Spinal cord (tissue), 10 donors: Measurements from ENCODE around the gene DMKN. TPM values are rescaled to one million over a fixed set of nuclear protein-coding genes. Genes with fewer than 3 reads are reported as not detected.

Experiments used
- DNase-seq, 6 donors: peaks; one replicate each; pipeline versions ENCODE4 v3.0.0 to v3.0.0-alpha.2; 2013 to 2015; ENCODE audit warnings: low spot score in 6 of 6, low read depth in 4 of 6
- H3K27ac ChIP-seq: one replicate; pipeline ENCODE4 v1.5.1; 2013; ENCODE audit warnings: low read depth, low read length, control low read depth
- H3K27me3 ChIP-seq: one replicate; pipeline ENCODE4 v1.6.1; 2013; ENCODE audit warnings: low read length; ENCODE audit not compliant: control insufficient read depth, insufficient read depth
- H3K36me3 ChIP-seq: one replicate; pipeline ENCODE4 v1.6.1; 2013; ENCODE audit warnings: low read length; ENCODE audit not compliant: control insufficient read depth, insufficient read depth
- H3K4me1 ChIP-seq: one replicate; pipeline ENCODE4 v1.6.1; 2013; ENCODE audit warnings: low read length; ENCODE audit not compliant: control insufficient read depth, insufficient read depth
- H3K4me3 ChIP-seq: one replicate; pipeline ENCODE4 v1.5.1; 2013; ENCODE audit warnings: low read depth, low read length, control low read depth
- H3K9me3 ChIP-seq: one replicate; pipeline ENCODE4 v1.6.1; 2013; ENCODE audit warnings: low read length; ENCODE audit not compliant: control insufficient read depth, insufficient read depth
- WGBS: methylation state at CpG from one replicate; pipeline ENCODE4 v1.1.5; 2013; ENCODE audit warnings: missing lambda C conversion rate; ENCODE audit not compliant: insufficient coverage; 5-methylcytosine and 5-hydroxymethylcytosine counted together
- polyA plus RNA-seq, 2 donors: library from polyadenylated mRNA; unstranded; fragments of 120-200 nt; gene quantifications; one replicate each; pipeline ENCODE4 v1.2.1, GENCODE V29; 2013; ENCODE audit not compliant: insufficient read length in 2 of 2
- total RNA-seq, 2 donors: library from RNA; depleted of rRNA in 1 of 2; stranded (reverse); fragments of 120-200 nt in 1 of 2; fragments of >200 nt in 1 of 2; gene quantifications; one replicate each; pipeline versions ENCODE4 v1.2.3 to v1.2.4, GENCODE V29; 2013 to 2014
- donor health status: healthy.

Gene DMKN
- total and polyA plus RNA-seq, 4 donors, result 10.4 to 49.0 (median 24.7) TPM

DNA sequence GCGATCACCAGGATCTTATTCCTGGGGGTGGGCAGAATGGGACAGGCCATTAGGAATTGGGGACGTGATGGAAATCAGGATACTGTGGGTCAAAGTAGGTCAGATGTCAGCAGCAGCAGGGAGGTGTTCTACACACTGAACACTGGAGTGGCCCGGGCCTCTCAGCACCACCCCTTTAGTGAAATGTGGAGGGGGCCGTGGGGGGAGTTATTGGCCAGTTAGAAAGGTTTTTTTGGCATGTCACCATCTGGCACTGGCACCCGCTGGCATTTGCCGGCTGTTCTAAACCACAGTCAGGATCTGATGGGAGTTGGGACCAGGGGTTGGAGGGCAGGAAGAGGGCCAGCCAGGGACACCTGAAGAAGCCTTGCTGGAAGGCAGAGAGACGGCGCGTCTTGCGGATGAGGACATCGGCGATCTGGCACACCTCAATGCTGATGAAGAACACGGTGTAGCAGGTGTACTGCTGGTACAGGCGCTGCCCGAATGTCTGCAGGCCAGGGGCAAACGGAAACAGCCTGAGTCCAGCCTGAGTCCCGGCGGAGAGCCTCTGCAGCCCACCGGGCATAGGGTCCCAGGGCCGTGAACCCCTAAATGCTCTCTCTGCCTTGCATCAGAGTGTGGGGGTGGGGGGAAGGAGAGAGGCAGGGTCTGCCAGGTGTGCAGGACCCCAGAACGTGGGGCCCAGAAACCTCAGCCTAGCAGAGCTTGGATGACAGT, 37.8 kb upstream of the DMKN start:
- no peak overlapping the region for H3K4me3 ChIP-seq
- DNase-seq, result no peak
- no peak overlapping the region for H3K27ac ChIP-seq
- H3K27me3 ChIP-seq, result no peaks in the 10 kb centered on the region
- 90% methylated on average over 20 of the region's 21 CpGs for WGBS
- H3K9me3 ChIP-seq, result no peaks in the 10 kb centered on the region
- H3K4me1 ChIP-seq, result peaks cover 7% of the 10 kb centered on the region
- peaks cover 44% of the 10 kb centered on the region for H3K36me3 ChIP-seq

DNA sequence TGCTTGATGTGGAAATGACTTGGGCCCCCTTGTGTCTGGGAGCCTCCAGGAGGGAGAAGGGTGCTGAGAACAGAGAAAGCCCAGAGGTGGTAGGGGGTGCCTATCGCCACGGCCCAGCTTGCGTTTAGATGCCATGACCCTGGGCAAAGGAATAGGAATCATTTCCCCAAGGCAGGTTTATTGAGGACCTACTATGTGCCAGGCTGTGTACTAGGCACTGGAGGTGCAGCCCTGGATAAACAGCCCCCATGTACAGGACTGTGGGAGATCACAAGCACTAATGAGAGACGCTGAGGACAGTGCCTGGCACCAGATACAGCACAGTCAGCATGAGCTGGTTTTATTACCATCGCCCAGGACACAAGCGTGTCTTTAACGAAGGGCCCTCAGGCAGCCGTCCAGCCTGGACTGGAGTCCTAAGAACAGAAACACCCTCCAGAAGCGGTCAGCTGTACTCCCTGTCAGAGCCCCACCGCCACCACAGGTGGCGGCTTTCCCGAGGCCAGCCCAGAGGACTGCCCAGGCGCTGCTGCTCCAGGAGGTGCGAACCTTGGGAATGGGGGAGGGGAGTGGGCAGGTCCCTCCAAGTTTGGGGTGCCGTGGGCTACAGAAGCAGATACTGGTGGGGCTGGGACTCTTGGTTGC, 36.6 kb upstream of the DMKN start:
- peaks cover 44% of the 10 kb centered on the region for H3K36me3 ChIP-seq
- no peak for DNase-seq
- WGBS, result 83% methylated on average over 12 of the region's 15 CpGs
- no peaks in the 10 kb centered on the region for H3K27me3 ChIP-seq
- H3K4me1 ChIP-seq, result peaks cover 14% of the 10 kb centered on the region
- H3K4me3 ChIP-seq, result no peak overlapping the region
- no peaks in the 10 kb centered on the region for H3K9me3 ChIP-seq
- no peak overlapping the region for H3K27ac ChIP-seq

DNA sequence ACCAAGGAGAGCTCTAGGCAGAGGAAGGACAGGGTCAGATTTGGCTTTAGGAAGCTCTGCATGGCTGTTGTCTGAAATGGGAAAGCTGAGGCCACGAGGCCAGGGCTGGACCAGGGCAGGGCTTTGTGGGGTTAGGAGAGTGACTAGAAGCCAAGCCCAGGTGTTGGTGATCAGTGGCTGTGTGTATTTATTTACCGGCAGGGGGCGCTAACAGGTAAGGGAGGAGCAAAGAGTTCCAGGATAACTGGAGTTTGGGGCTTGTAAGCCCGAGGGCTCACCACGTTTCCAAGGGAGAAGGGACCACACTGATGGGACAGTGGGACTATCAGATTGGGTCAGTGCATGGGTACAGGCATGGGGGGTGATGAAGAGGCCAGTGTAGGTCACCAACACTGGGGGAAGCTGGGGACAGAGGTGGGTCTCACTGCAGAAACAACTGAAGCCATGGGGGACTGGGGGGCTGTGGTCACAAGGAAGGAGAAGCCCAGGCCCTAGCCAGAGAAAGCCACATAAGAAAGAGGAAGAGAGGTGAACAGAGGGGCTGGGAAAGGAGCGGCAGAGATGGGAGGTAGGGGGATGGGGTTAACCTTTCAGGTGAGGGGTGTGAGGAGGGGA, 35.8 kb upstream of the DMKN start:
- H3K4me1 ChIP-seq, result peaks cover 22% of the 10 kb centered on the region
- no peaks in the 10 kb centered on the region for H3K9me3 ChIP-seq
- no peak overlapping the region for H3K4me3 ChIP-seq
- WGBS, result 17% methylated on average over 6 of the region's 6 CpGs
- peaks cover 44% of the 10 kb centered on the region for H3K36me3 ChIP-seq
- H3K27me3 ChIP-seq, result no peaks in the 10 kb centered on the region
- peak in 5 of 6 donors; percentile 24 to 87 (median 40) for DNase-seq
- no peak overlapping the region for H3K27ac ChIP-seq

DNA sequence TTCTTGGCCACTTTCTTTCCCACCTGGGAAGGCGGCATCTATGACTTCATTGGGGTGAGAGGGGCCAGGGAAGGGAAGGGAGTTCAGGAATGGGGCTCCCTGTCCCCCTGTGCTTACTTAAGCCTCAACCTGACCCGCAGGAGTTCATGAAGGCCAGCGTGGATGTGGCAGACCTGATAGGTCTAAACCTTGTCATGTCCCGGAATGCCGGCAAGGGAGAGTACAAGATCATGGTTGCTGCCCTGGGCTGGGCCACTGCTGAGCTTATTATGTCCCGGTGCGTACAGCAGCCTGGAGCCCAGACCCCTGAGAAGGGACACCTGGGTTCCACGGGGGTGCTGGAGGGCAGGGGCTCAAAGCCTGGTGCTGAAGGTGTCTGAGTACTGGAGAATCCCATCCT, 33.1 kb upstream of the DMKN start:
- H3K9me3 ChIP-seq, result no peaks in the 10 kb centered on the region
- peaks cover 61% of the 10 kb centered on the region for H3K36me3 ChIP-seq
- H3K4me1 ChIP-seq, result peaks cover 24% of the 10 kb centered on the region
- no peaks in the 10 kb centered on the region for H3K27me3 ChIP-seq
- DNase-seq, result no peak
- 87% methylated on average over 7 of the region's 8 CpGs for WGBS
- H3K27ac ChIP-seq, result no peak overlapping the region
- H3K4me3 ChIP-seq, result peak overlapping the region; percentile 88

- Histone ChIP-seq H3K36me3 (peaks cover 56% of the 10 kb centered on the region), H3K4me1 (peaks cover 24% of the 10 kb centered on the region), H3K9me3 (no peaks in the 10 kb centered on the region), H3K27me3 (no peaks in the 10 kb centered on the region), H3K27ac (no peak overlapping the region), H3K4me3 (peak overlapping the region; percentile 88)
- peak in 2 of 6 donors; percentile 1 to 3 for DNase-seq
- 3% methylated on average over 27 of the region's 27 CpGs for WGBS
Measured at GRCh38 chr19:35545855-35546381, 32.5 kb upstream of the DMKN start.

DNA sequence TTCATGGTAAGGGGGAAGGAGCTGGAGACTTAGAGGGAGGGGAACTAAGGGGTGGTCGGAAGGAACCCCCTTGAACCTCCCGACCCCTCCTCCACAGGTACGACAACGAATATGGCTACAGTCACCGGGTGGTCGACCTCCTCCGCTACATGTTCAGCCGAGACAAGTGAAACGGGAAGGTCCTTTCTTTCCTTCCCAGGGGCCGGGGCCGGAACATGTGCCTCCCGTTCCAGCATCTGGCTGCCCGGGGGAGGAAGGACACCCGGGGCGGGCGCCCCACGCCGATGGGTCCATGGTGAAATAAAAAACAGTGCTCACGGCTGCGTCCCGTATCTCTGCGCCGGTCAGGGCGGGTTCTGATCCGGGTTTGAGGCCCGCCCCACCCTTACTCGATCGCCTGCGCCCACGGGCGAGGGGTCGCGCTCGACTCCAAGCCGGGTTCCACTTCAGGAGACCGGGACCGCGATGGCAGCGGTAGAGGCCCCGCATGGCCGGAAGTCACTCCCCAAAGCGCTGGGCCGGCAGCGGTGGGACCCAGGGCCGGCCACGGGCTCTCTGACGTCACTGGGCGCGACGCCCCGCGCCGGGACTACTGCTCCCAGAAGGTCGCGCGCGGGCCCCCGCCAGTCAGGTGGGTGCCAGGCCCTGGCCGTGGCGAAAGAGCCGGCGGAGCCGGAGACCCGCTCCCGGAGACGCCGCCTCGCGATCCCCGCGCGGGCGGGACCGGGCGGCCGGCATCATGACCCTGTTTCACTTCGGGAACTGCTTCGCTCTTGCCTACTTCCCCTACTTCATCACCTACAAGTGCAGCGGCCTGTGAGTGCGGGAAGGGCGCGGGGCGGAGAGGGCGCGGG, 31.8 kb upstream of the DMKN start, which contains the start of gene TMEM147:
Gene TMEM147 (plus strand): TSS at position 626 of the 854 bp plus-strand sequence. CDS start 114 bp downstream, at position 740.
- WGBS, result 0% methylated on average over 83 of the region's 85 CpGs
- Histone ChIP-seq H3K4me1 (peaks cover 24% of the 10 kb centered on the region), H3K27ac (peak within 1 kb of the TSS; percentile 71), H3K36me3 (peaks cover 52% of the 10 kb centered on the region), H3K27me3 (no peaks in the 10 kb centered on the region), H3K4me3 (peak within 1 kb of the TSS; percentile 88), H3K9me3 (no peaks in the 10 kb centered on the region)
- peak; percentile 71 to 96 (median 84) for DNase-seq

DNA sequence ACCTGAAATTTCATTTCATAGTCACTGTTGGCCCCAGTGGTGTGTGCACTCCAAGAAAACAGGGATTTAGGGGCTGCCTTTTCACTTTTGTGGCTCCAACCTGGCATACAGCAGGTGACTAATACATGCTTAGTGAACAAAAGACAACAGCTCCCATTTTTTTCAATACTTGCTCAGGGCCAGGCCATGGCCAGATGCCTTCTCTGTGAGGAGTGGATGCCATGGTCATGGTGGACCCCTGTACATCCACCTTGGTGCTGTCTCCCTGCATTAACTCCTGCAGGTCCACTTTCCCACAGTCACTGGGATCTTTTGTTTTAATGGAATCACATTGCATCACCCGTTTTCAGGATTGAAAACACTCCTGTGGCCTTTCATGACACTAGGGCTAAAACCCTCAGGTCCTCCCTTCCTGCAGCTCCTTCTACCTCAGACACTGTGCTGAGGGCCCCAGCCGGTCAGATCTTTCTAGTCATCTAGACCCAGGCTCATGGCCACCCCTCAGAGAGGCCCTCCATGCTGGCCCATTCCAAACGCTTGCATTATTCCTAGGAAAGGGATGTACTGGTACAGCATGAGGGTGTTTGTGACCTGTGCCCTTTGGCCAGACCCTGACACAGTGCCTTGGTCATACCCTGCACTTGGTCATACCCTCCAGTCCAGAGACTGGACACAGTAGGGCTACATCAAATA, 30.8 kb upstream of the DMKN start:
- Histone ChIP-seq H3K27me3 (no peaks in the 10 kb centered on the region), H3K4me1 (peaks cover 24% of the 10 kb centered on the region), H3K4me3 (peak overlapping the region; percentile 88), H3K36me3 (peaks cover 49% of the 10 kb centered on the region), H3K27ac (no peak overlapping the region), H3K9me3 (no peaks in the 10 kb centered on the region)
- WGBS, result 84% methylated on average over 3 of the region's 3 CpGs
- no peak for DNase-seq

DNA sequence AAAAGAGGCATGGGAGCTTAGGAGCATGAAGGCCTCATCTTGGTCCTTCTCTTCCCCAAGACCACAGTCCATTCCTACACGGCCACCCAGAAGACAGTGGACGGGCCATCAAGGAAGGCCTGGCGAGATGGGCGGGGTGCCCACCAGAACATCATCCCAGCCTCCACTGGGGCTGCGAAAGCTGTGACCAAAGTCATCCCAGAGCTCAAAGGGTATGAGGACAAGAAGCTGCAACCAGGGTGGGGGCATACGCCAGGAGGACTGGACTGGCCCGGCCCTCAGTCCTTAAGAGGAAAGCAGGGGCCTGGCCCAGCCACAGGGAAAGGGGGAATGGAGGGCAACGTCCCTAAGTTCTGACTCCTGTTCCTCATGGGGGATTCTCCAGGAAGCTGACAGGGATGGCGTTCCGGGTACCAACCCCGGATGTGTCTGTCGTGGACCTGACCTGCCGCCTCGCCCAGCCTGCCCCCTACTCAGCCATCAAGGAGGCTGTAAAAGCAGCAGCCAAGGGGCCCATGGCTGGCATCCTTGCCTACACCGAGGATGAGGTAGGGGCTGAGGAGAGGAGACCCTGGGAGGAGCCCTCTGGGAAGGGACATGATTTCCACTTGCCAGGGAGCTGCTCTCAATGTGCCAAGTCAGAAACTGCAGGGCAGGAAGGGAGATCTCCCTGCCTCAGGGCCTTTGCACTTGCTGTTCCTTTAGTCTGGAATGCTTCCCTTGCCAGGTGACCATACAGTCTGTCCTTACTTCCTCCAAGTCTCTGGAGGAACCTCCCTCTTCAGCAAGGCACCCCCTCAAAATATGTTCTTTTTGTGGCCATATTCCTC, 30.0 kb upstream of the DMKN start:
- no peaks in the 10 kb centered on the region for H3K9me3 ChIP-seq
- 98% methylated on average over 11 of the region's 15 CpGs for WGBS
- H3K4me3 ChIP-seq, result no peak overlapping the region
- peaks cover 45% of the 10 kb centered on the region for H3K36me3 ChIP-seq
- H3K27me3 ChIP-seq, result no peaks in the 10 kb centered on the region
- no peak for DNase-seq
- peaks cover 24% of the 10 kb centered on the region for H3K4me1 ChIP-seq
- H3K27ac ChIP-seq, result no peak overlapping the region
